NK-92 treated with Interleukin-12 subunit alpha and Interleukin-12 subunit beta, amount 100 ng/mL, for 24 hours (cell line): ENCODE results near the gene EEF2K.
A peak's percentile ranks its signal among the peaks of the same experiment; 100 is the strongest.

Experiments used
- DNase-seq: peaks from one replicate; lab custom pipeline; 2025; lab: John Stamatoyannopoulos, UW

The EEF2K gene

GRCh38 chr16:22252317-22252716, 46.2 kb downstream of the EEF2K start:
- no peak for DNase-seq

GRCh38 chr16:22253272-22253671, 47.2 kb downstream of the EEF2K start:
- no peak for DNase-seq

GRCh38 chr16:22255335-22255734, 49.3 kb downstream of the EEF2K start:
- DNase-seq = no peak

- DNase-seq = no peak
Measured at GRCh38 chr16:22257440-22257839, 51.4 kb downstream of the EEF2K start.

- DNase-seq = no peak
Measured at GRCh38 chr16:22260490-22260889, 54.4 kb downstream of the EEF2K start.

- no peak for DNase-seq
Measured at GRCh38 chr16:22262460-22262859, 56.4 kb downstream of the EEF2K start.

- DNase-seq = no peak
Measured at GRCh38 chr16:22264786-22265185, 58.7 kb downstream of the EEF2K start.

- DNase-seq = no peak
Measured at GRCh38 chr16:22265351-22265750, 59.3 kb downstream of the EEF2K start.

- no peak for DNase-seq
Measured at GRCh38 chr16:22266546-22266945, 60.5 kb downstream of the EEF2K start.

GRCh38 chr16:22267764-22268163, 61.7 kb downstream of the EEF2K start:
- no peak for DNase-seq

GRCh38 chr16:22270525-22270924, 64.4 kb downstream of the EEF2K start:
- peak; percentile 5 for DNase-seq

- DNase-seq = no peak
Measured at GRCh38 chr16:22272870-22273650, 67.0 kb downstream of the EEF2K start.

GRCh38 chr16:22274916-22275315, 68.8 kb downstream of the EEF2K start:
- no peak for DNase-seq

GRCh38 chr16:22278441-22279230, 72.6 kb downstream of the EEF2K start:
- no peak for DNase-seq

- no peak for DNase-seq
Measured at GRCh38 chr16:22282254-22282892, 76.3 kb downstream of the EEF2K start.

- no peak for DNase-seq
Measured at GRCh38 chr16:22284637-22285036, 78.6 kb downstream of the EEF2K start.

GRCh38 chr16:22285080-22285479, 79.0 kb downstream of the EEF2K start:
- DNase-seq = no peak

- DNase-seq = no peak
Measured at GRCh38 chr16:22291020-22291419, 84.9 kb downstream of the EEF2K start.

GRCh38 chr16:22291860-22292318, 85.8 kb downstream of the EEF2K start:
- DNase-seq = no peak

- no peak for DNase-seq
Measured at GRCh38 chr16:22292320-22292719, 86.2 kb downstream of the EEF2K start.

- DNase-seq = no peak
Measured at GRCh38 chr16:22293137-22294106, 87.3 kb downstream of the EEF2K start.
